GM23338 (cell line): ENCODE measurements around the gene CES3.

Source experiments
- CREB1 ChIP-seq: fragments of 250-450 bp; sonication (Bioruptor Pico); IDR thresholded peaks from 2 replicates; pipeline ENCODE4 v1.5.0; 2020; ENCODE audit warnings: low read depth, mild to moderate bottlenecking, moderate library complexity
- CTCF ChIP-seq, 2 experiments: fragments of 200-600 bp in 1 of 2; sonication (generic) in 1 of 2; conservative IDR thresholded peaks; 2 replicates each; pipeline versions ENCODE4 v1.5.1 to v1.6.1; 2016 to 2017; ENCODE audit warnings: antibody characterized with exemption in 2 of 2, low read depth in 2 of 2, mild to moderate bottlenecking in 2 of 2, moderate library complexity in 1 of 2
- JUNB ChIP-seq: IDR thresholded peaks from one replicate; pipeline ENCODE4 v1.6.1; 2016; ENCODE audit warnings: antibody characterized with exemption; ENCODE audit not compliant: unreplicated experiment
- POLR2AphosphoS5 ChIP-seq: IDR thresholded peaks from 2 replicates; pipeline ENCODE4 v1.6.1; 2016; ENCODE audit warnings: antibody characterized with exemption, low read depth
- ZNF114 ChIP-seq: fragments of 250-450 bp; sonication (Bioruptor Pico); IDR thresholded peaks from 2 replicates; pipeline ENCODE4 v1.5.0; 2020; ENCODE audit warnings: mild to moderate bottlenecking, moderate library complexity
- ZNF331 ChIP-seq: fragments of 250-450 bp; sonication (Bioruptor Pico); IDR thresholded peaks from 2 replicates; pipeline ENCODE4 v1.5.0; 2020; ENCODE audit warnings: low read depth, mild to moderate bottlenecking, moderate library complexity

DNA sequence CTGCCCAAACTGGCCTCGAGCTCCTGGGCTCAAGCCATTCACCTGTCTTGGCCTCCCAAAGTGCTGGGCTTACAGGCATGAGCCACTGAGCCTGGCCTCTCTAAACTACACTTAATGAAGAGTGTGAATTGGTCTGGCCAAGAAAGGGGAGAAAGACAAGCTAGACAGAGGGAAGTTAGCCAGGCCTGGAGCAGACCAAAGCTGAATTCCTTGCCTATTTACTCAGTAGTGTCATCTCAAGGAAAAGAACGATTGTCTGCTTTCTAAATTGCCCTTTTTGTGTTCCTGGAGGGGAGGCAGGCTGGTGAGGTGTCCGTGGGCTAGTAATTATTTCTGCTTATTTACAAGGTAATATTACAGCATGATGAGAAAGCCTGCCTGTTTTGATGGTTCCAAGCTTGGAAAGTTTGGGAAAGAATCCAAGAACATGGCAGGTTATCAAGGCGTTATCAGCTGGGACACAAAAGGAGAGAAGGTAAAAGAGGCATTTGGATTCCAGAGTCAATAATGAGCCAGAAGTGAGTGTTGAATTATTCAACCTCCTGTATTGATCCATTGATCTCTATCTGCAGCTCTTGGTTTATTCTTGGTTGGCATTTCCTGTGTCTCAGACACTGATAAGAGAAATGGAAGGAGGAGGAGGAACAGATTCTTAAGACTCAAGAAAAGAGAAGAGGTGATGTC lies 61.6 kb downstream of the CES3 start:
- no peak for TF ChIP-seq JUNB
- no peak for TF ChIP-seq CTCF (conservative IDR thresholded peaks at IDR 0.05; ENCODE audit: low read depth in 2 of 2)
- TF ChIP-seq ZNF331, result no peak
- TF ChIP-seq CREB1, result no peak
- no peak for TF ChIP-seq POLR2AphosphoS5
- no peak for TF ChIP-seq ZNF114 (CRISPR knock-in tag)
